HG03280 (cell line): ENCODE data around the gene MAGI2.
"Not testable (repeated sequence)": the region's sequence is repeated elsewhere in the genome, so short reads cannot be mapped to it uniquely, and the experiment has no call there.

Experiments used
- ATAC-seq: cut with Tn5 transposase; IDR thresholded peaks from one replicate; pipeline ENCODE4 v1.9.1; 2021; ENCODE audit warnings: mild to moderate bottlenecking, moderate library complexity; ENCODE audit not compliant: unreplicated experiment

The MAGI2 gene

GRCh38 chr7:78329001-78329655 is 1124.3 kb downstream of the MAGI2 start:
- ATAC-seq: no peak

GRCh38 chr7:78327718-78328117 is 1125.7 kb downstream of the MAGI2 start:
- ATAC-seq: no peak

GRCh38 chr7:78326876-78327275 is 1126.6 kb downstream of the MAGI2 start:
- ATAC-seq: no peak

GRCh38 chr7:78326189-78326588 is 1127.3 kb downstream of the MAGI2 start:
- no peak for ATAC-seq

- no peak for ATAC-seq
These were observed 1130.3 kb downstream of the MAGI2 start for GRCh38 chr7:78323118-78323517.

GRCh38 chr7:78322231-78322630 is 1131.2 kb downstream of the MAGI2 start:
- ATAC-seq: not testable (repeated sequence)

- no peak for ATAC-seq
These were observed 1136.1 kb downstream of the MAGI2 start for GRCh38 chr7:78317371-78317770.

GRCh38 chr7:78316110-78316509 is 1137.4 kb downstream of the MAGI2 start:
- ATAC-seq: no peak

GRCh38 chr7:78315119-78315518 is 1138.3 kb downstream of the MAGI2 start:
- ATAC-seq: no peak

GRCh38 chr7:78311181-78311580 is 1142.3 kb downstream of the MAGI2 start:
- no peak for ATAC-seq

- ATAC-seq: no peak
These were observed 1145.6 kb downstream of the MAGI2 start for GRCh38 chr7:78307892-78308291.

GRCh38 chr7:78306634-78307033 is 1146.8 kb downstream of the MAGI2 start:
- no peak for ATAC-seq

- no peak for ATAC-seq
These were observed 1152.1 kb downstream of the MAGI2 start for GRCh38 chr7:78301407-78301806.

- ATAC-seq: no peak
These were observed 1154.4 kb downstream of the MAGI2 start for GRCh38 chr7:78299088-78299487.

- ATAC-seq: no peak
These were observed 1156.7 kb downstream of the MAGI2 start for GRCh38 chr7:78296644-78297371.

GRCh38 chr7:78296046-78296597 is 1157.3 kb downstream of the MAGI2 start:
- no peak for ATAC-seq

GRCh38 chr7:78289471-78289870 is 1164.0 kb downstream of the MAGI2 start:
- ATAC-seq: not testable (repeated sequence)

- ATAC-seq: no peak
These were observed 1168.5 kb downstream of the MAGI2 start for GRCh38 chr7:78284945-78285344.

- no peak for ATAC-seq
These were observed 1173.2 kb downstream of the MAGI2 start for GRCh38 chr7:78280276-78280675.

GRCh38 chr7:78279457-78279856 is 1174.0 kb downstream of the MAGI2 start:
- ATAC-seq: no peak

- no peak for ATAC-seq
These were observed 1174.4 kb downstream of the MAGI2 start for GRCh38 chr7:78279032-78279431.

- no peak for ATAC-seq
These were observed 1186.3 kb downstream of the MAGI2 start for GRCh38 chr7:78267141-78267540.
